ENCODE measurements around the gene E4F1.

Gene E4F1

DNA sequence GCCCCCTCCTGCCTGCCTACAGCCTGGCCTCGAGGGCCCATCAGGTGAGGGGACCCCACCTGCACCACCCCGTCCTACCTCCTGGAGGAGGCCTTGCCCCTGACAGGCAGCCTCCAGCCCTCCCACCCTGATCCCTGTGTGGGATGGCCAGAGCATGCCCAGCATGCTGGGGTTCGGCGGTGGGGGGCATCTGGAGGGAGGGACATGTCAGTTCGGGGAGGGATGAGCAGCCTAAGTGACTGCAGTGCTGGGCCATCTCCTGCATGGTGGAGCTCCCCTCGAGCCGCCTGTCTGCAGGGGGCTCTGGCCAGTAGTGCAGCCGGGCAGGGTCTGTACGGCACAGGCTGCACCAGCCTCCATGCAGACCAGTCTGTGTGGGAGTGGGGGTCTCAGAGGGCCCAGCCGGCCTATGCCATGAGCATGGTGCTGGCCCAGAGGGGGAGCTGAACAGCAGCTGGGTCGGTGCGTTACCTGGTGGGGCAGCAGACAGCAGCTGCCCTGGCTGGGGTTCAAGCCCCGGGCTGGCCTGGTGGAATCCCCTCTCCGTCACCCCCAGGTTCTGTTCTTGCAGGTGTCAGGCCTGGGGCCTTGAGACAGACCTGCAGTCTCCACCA lies 48.6 kb downstream of the E4F1 start:
- no peak for DNase-seq (ENCODE audit: low read depth in 2 of 3, low spot score in 2 of 3)

DNA sequence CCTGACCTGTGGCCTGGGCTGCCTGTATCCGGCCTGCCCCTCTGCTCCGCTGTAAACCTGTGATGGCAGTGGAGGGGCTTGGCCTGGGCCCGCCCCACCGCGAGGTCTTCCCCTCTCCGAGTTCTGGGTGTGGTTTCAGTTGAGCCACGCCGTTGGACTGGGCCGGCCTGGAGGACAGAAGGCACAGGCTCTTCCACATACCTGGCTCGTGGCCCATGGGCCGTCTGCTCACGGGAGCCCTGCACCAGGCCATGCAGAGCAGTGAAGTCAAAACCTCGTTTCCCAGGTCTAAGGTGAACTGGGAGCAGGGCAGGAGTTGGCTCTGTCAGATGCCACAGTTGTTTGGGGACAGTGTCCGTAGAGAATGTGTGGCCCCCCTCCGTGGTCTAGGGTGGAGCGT lies 50.1 kb downstream of the E4F1 start:
- DNase-seq (ENCODE audit: low read depth in 2 of 3, low spot score in 2 of 3): no peak

DNA sequence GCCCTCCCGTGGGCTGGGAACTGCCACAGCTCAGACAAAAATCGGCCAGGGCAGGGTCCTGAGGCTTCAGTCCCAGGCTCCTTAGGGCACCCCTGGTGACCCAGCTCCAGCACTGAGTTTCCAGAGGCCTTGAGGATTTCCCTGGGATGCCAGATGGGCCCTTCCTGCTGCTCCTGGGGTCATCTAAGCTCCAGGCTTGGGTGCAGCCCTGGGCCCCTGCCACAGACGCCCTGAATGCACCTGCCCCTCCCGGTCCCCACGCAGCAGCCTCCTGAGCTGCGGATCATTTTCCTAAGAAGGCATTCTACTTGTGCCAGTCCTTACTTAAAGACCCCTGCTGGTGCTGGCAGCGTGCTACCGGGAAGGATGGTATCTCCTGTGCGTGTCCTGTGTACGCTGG lies 50.5 kb downstream of the E4F1 start:
- no peak for DNase-seq (ENCODE audit: low read depth in 2 of 3, low spot score in 2 of 3)

DNA sequence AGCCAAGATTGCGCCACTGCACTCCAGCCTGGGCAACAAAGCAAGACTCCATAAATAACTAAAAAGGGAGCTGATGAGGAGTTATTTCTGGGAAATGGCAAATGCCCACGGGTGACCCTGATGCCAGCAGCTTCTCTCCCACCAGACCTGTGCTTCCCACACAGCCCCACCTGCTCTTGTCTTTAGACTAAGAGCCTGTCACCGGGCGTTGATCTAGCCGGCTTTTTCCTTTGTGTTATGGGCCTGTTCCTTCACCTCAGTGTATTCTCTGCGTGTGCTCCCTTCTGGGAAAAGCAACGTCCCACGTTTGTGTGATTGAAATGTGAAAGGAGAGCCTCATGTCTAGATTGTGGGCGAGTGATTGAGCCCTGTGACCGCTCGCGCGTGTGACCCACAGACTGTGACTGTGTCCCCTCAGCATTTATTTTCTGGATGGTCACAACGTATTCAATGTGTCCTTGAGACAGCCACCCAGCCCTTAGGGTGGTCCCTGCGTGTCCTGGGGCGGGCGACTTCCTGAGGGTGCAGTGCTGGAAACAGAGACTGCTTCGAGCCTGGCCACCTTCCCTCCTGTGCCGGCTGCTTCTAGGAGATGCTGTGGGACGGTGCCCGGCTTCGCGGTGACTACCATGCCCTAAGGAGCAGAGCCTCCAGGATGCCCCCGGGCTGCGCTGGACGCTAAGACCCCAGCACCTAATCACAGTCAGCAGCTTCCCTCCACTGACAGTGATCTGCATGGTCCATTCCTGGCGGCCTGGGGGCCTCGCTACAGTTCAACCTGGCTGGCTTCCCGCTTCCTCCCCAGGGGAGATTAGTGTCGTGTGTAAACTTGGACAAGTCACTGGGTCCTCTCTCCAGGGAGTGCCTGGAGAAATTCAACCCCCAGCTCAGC lies 52.3 kb downstream of the E4F1 start:
- no peak for DNase-seq (ENCODE audit: low read depth in 2 of 3, low spot score in 2 of 3)

DNA sequence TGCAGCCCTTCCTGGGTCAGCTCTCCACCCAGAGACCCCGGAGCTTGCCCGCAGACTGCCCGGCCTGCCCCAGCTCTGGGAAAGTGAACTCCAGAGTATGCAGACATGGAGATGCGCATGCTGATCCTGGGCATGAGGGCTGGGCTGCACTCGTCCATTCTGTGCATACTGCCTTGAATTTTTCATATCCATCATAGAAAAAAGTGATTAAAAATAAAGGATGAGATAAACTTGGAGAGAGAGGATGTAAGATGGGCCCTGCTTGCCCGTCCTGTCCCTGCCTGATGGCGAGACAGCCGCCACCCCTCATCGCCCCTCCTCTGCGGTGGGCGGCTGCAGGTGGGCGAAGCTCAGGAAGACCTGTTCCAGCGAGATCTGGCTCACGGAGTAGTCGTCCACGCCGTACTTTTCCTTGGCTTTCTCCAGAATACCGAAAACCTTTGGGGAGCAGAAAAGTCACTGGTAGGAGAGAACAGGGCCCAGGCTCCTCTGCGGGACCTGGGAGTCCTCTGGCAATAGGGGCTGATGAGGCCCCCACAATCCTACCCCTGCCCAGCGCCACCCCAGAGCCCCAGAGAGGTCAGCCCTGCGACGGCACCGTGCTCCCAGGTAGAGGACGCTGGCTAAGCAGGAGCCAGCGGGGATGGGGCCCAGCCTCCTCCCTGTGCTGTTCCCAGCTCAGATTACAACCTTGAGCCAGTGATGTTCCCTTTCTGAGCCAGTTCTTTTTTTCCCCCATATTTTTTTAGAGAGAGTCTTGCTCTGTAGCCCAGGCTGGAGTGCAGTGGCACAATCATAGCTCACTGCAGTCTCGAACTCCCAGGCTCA lies 53.2 kb downstream of the E4F1 start:
- no peak for DNase-seq (ENCODE audit: low read depth in 2 of 3, low spot score in 2 of 3)

DNA sequence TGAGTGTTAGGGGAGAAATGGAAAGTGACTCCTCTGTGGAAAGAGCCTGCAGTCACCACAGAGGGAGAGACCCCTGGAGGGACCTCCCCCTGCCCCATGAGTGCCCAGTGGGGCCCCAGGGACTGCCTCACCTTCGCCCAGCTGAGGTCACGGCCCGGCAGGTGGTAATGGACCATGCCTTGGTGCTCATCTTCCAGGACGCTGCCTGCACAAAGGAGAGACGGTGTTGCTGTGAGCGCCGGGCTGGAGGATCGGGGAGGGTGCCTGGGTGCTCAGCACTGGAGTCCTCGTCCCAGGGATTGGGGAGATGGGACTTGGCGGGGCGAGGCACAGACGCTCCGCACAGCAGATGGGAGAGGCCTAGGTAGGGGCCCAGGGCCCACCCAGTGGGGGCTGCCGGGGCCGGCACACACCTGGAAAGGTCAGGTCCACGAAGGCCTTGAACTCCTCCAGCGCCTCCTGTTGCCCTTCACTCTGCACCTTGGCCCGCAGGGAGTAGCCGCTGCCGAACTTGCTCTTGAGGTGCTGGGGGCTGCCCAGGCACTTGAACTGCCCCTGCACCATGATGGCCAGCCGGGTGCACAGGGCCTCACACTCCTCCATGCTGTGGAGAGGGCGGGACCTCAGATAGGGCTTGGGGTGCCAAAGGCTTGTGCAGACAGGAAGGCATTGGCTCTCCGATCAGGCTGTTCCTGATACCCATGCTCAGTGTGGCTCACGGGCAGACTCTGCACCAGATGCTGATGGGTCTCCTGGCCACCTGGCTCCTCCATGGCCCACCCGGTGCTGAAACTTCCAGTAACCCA lies 54.3 kb downstream of the E4F1 start:
- no peak for DNase-seq (ENCODE audit: low read depth in 2 of 3, low spot score in 2 of 3)

DNA sequence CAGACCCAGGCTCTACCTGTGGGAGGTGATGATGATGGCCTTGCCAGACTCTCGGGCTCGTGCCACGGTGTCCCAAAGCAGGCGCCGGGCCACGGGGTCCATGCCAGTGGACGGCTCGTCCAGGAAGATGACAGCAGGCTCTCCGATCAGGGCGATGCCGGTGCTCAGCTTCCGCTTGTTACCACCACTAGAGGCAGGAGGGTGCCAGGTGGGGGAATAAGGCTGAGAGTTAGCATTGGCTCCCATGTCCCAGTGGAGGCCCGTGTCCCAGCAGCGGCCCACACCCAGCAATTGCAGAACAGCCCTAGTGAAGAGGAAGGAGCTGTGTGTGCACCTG lies 54.8 kb downstream of the E4F1 start:
- DNase-seq (ENCODE audit: low read depth in 2 of 3, low spot score in 2 of 3): no peak

DNA sequence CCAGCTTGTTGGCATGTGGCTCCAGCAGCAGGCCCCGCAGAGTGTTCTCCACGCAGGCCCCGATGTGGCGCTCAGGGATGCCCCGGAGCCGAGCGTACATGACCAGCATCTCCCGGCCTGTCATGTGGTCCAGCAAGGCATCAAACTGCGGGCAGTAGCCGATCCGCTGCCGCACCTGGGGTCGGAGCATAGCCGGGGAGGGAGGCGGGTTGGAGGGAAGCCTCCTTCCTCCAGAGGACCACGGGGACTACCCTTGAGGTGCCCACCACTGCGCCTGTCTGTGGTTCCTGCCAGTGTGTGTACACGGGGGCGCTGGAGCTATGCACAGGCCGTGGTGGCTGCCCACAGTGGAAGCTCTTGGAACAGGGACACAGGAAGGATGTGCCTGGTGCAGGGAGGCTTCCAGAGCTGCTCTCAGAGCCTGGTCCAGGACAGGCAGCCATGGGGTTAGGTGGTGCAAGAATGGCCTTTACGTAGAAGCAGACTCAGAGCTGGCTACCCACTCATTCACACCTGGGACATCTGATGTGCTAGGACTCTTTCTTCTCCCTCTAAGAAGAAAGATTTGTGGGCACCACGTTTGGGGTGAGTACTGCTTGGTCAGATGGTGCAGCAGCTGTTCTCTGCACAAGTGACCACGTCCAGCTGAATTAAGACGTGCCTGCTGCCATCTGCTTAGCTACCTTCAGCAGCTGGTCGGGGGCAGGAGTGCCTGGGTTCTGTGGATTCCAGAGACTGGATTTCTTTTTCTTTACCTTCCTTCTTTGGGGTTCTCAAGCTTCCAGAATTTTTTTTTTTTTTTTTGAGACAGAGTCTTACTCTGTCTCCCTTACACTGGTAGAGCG lies 55.8 kb downstream of the E4F1 start:
- DNase-seq (ENCODE audit: low read depth in 2 of 3, low spot score in 2 of 3): no peak

DNA sequence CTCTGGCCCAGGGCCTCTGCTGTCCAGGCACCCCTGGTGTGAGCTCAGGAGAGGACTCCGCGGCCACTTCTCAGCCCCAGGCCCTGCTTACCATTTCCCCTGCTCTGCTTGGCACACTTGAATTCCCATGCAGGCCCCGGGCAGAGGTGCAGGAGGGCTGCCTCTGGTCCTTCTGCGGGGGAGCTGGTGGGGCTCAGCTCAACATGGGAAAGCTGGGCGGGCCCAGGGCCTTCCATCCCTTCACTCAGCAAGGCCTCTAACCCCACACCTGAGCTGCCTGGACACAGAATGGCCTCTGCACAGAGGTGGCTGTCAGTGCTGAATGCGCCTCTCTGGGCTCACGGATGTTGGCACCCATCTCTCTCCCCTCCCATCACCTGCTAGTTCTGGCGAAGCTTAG lies 57.1 kb downstream of the E4F1 start:
- no peak for DNase-seq (ENCODE audit: low read depth in 2 of 3, low spot score in 2 of 3)

DNA sequence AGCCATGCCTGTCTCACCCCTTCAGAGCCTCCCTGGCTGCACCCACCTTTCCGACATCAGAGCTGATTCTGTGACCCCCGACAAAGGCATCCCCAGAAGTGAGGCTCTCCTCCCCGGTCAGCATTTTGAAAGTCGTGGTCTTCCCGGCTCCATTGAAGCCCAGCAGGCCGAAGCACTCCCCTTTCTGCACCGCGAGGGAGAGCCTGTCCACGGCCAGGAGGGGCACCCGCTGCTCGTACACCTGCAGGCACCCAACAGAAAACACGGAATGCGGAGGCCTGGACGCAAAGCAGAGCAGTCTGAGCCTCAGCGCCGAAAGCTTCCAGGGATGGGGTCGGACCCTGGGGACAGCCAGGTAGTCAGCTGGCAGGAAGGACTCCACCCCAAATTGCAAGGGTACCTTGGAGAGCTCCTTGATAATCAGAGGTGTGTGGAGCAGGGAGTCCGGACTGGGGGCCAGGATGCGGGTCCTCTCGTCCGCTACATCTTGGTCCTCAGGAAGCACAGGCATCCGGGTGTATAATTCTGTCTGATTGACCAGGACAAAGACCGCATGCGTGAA lies 57.7 kb downstream of the E4F1 start:
- no peak for DNase-seq (ENCODE audit: low read depth in 2 of 3, low spot score in 2 of 3)

DNA sequence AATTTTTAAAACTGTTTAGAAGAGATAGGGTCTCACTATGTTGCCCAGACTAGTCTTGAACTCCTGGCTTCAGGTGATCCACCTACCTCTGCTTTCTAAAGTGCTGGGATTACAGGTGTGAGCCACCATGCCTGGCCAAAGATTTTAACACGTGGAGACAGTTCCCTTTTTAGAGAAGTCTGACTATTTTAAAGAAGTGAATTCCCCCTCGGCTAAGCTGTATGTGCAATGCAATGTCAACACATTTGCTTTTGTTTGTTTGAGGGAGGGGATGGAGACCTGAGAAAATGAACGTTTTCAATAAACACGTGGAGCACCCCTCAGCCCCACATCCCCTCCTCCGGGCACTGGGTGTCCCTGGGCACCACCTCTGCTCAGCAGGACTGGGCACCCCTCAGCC lies 58.9 kb downstream of the E4F1 start:
- no peak for DNase-seq (ENCODE audit: low read depth in 2 of 3, low spot score in 2 of 3)

DNA sequence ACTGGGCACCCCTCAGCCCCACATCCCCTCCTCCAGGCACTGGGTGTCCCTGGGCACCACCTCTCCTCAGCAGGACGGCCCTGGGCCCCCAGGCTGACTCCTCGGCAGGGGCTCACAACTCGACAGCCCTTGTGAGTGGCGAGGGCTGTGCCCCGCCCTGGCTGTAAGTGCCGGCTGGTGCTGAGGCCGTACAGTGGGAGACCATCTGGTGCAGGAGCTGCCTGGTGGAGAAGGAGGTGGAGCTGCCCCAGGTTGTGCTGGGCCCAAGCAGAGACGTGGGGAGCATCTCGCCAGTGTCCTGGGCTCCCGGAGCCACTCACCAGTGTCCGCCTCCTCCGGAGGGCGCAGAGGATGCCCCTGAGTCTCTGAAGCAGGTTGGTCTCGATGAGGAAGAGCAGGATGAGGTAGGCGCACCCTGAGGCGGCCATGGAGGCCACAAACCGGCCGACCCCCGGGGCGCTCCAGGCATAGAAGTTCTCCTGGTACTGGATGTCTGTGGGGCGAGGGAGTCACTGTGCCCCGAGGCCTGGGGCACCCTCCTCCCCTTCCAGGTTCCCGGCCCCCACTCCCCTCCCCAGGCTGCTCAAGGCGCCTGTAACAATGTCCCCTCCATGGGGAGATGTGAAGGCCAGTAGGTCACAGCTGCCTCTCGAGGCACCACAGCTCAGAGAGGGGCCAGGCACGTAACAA lies 59.6 kb downstream of the E4F1 start:
- DNase-seq (ENCODE audit: low read depth in 2 of 3, low spot score in 2 of 3): no peak

DNA sequence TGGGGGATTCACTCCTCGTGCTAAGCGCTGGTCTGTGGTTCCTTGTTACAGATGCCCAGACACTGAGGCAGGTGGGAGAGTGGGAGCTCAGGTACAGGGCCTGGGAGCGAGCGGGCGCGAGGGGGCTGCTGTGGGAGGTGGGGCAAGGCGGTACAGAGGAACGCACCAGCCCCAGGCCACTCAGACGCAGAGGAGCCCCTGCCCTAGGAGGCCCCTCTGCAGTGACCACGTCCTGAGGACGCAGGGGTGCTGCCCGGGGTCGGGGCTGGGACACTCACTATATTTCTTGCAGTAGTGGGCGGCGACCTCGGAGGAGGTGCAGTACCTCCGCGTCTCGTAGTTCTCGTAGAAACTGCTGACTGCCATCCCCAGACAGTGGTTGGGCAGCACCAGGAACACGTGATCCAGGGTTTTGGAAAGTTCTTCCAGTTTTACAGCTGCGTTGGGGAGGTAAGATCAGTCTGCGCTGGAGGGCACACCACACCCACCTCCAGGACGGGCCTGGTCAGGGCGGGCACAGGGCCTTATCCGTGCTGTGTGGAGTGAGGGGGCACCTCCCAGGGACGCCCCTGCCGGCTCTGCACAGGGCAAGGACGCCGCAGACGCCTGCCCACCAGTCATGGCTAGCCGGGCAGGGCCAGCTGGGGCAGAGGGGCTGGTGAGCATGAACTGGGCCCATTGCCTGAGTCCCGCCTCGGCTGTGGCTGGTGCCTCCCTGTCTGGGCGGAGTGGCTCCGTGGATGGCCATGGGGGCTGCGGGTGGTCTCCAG lies 60.8 kb downstream of the E4F1 start:
- DNase-seq (ENCODE audit: low read depth in 2 of 3, low spot score in 2 of 3): no peak

DNA sequence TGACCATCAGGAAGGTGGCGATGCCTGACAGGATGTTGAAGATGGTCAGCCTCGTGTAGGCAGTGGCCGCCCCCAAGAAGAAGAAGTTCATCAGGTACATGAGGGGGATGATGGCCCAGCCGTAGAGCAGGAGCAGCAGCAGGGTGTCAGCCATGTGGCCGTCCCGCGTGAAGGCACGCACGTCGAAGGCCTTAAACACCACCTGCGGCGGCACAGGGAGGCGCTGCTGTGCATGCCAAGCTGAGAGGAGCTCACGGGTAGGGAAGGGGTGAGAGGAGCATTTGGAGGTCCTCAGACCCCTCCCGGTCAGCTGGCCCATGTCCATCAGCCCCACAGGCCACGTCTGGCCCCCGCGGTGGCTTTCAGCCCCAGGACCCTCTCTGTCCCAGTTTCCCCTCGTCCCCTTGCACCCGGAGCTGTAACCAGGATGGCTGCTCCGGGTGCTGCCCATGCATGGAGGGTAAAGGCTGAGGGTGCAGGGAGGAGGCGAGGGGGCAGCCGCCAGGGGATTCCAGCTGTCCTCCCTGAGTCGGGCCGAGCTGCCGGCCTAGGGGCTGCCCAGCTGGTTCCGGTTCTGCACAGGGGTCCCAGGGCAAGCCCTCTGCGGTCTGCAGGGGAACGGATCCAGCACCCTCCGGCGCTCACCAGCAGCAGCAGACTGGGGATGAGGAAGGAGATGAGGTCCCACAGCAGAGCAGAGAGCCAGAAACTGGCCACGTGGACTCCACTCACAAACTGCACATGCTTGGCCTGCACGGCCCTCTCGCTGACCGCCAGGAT lies 61.6 kb downstream of the E4F1 start:
- no peak for DNase-seq (ENCODE audit: low read depth in 2 of 3, low spot score in 2 of 3)

Measured in activated CD8-positive, alpha-beta memory T cell treated with anti-CD3 and anti-CD28 coated beads for 48 hours (primary cell).